SU-DHL-6 (cell line): ENCODE data around the gene RAI2.

Experiments
- H2AFZ ChIP-seq: fragments of 200-600 bp; sonication (generic); 2 replicates; pipeline ENCODE4 v1.6.1; 2014; ENCODE audit warnings: low read depth, mild to moderate bottlenecking, moderate library complexity, mixed read lengths, antibody characterized with exemption, low read length; ENCODE audit not compliant: severe bottlenecking
- H3F3A ChIP-seq: fragments of 200-600 bp; shearing (Covaris generic); 2 replicates; pipeline ENCODE4 v1.6.0; 2016; ENCODE audit warnings: antibody characterized with exemption, mild to moderate bottlenecking; ENCODE audit not compliant: insufficient read depth
- H3K27ac ChIP-seq: fragments of 200-600 bp; sonication (generic); 2 replicates; pipeline ENCODE4 v1.5.1; 2016; ENCODE audit warnings: low read depth, mild to moderate bottlenecking, low read length, moderate library complexity, mixed read lengths
- H3K27me3 ChIP-seq: fragments of 200-600 bp; sonication (generic), shearing (Covaris generic); 2 replicates; pipeline ENCODE4 v1.6.0; 2014; ENCODE audit warnings: mild to moderate bottlenecking, low read length
- H3K36me3 ChIP-seq: fragments of 200-600 bp; sonication (generic); 2 replicates; pipeline ENCODE4 v1.6.1; 2014; ENCODE audit warnings: mild to moderate bottlenecking, low read length, mixed read lengths
- H3K4me2 ChIP-seq: fragments of 300-600, 200-600 bp; shearing (Covaris generic), sonication (generic); 2 replicates; pipeline ENCODE4 v1.6.0; 2014; ENCODE audit warnings: low read length, low read depth, mild to moderate bottlenecking; ENCODE audit not compliant: poor library complexity, severe bottlenecking
- H3K4me3 ChIP-seq: fragments of 200-600 bp; sonication (generic); 2 replicates; pipeline ENCODE4 v1.5.1; 2014; ENCODE audit warnings: antibody characterized with exemption, low read length, mild to moderate bottlenecking, mixed read lengths; ENCODE audit not compliant: insufficient read depth, poor library complexity, severe bottlenecking
- H3K79me2 ChIP-seq: fragments of 200-600 bp; sonication (generic); 2 replicates; pipeline ENCODE4 v1.6.1; 2014; ENCODE audit warnings: mild to moderate bottlenecking, low read length, moderate library complexity; ENCODE audit not compliant: insufficient read depth
- H3K9ac ChIP-seq: fragments of 200-600 bp; sonication (generic); 2 replicates; pipeline ENCODE4 v1.7.0; 2014; ENCODE audit warnings: mild to moderate bottlenecking, low read length
- H3K9me2 ChIP-seq: fragments of 200-600 bp; sonication (generic); replicated peaks from 2 replicates; pipeline ENCODE4 v1.6.1; 2014; ENCODE audit warnings: low read length; ENCODE audit not compliant: insufficient read depth
- H3K9me3 ChIP-seq: fragments of 200-600 bp; sonication (generic); 2 replicates; pipeline ENCODE4 v1.6.1; 2014; ENCODE audit warnings: low read length, mixed read lengths; ENCODE audit not compliant: insufficient read depth
- H4K20me1 ChIP-seq: fragments of 200-600 bp; sonication (generic); 2 replicates; pipeline ENCODE4 v1.6.1; 2014; ENCODE audit warnings: low read depth, mild to moderate bottlenecking, antibody characterized with exemption, low read length, moderate library complexity, mixed read lengths
- CTCF ChIP-seq: fragments of 200-600 bp; sonication (generic); IDR thresholded peaks from one replicate; pipeline ENCODE4 v1.5.1; 2017; ENCODE audit warnings: antibody characterized with exemption, mild to moderate bottlenecking, low read length, moderate library complexity; ENCODE audit not compliant: insufficient read depth, poor library complexity, severe bottlenecking
- EZH2phosphoT487 ChIP-seq: fragments of 200-600 bp; sonication (generic), shearing (Covaris generic); conservative IDR thresholded peaks from 2 replicates; pipeline ENCODE4 v1.6.1; 2018; ENCODE audit warnings: mild to moderate bottlenecking, antibody characterized with exemption, low read length, moderate library complexity, mixed read lengths

The RAI2 gene

GRCh38 chrX:17878028-17878670, 17.1 kb upstream of the RAI2 start:
- no peak overlapping the region for H3K4me2 ChIP-seq
- TF ChIP-seq CTCF (no peak), EZH2phosphoT487 (no peak)
- H3K9me2 ChIP-seq = no peaks in the 10 kb centered on the region
- H3F3A ChIP-seq = no peaks in the 10 kb centered on the region
- H4K20me1 ChIP-seq = no peaks in the 10 kb centered on the region
- H3K27ac ChIP-seq = no peak overlapping the region
- no peak overlapping the region for H2AFZ ChIP-seq
- no peaks in the 10 kb centered on the region for H3K79me2 ChIP-seq
- no peak overlapping the region for H3K9ac ChIP-seq
- no peak overlapping the region for H3K4me3 ChIP-seq
- no peaks in the 10 kb centered on the region for H3K27me3 ChIP-seq
- H3K9me3 ChIP-seq = no peaks in the 10 kb centered on the region
- H3K36me3 ChIP-seq = no peaks in the 10 kb centered on the region

DNA sequence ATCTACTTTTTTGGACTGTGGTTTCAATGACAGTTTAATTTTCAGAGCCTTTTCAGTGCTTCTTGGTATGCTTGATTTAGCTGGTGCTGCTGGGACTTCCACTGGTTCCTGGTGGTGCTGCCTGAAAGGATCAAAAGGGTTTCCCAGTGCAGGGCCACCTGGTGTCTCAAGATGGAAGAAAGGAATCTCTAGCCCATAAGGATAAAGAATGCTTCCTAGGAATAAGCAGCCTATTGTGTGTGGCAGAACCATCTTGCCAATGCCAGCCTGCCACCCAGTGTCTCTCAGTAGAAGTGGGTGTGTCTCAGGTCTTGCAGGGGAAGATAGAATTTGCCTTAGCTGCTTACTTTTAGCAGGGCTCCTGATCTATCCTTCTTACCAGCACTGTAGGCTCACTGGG, 15.0 kb upstream of the RAI2 start:
- Histone ChIP-seq H3K9ac (no peak overlapping the region), H3K36me3 (no peaks in the 10 kb centered on the region), H3K79me2 (no peaks in the 10 kb centered on the region), H2AFZ (no peak overlapping the region), H3K4me2 (no peak overlapping the region), H3K9me2 (no peaks in the 10 kb centered on the region), H3K27ac (no peak overlapping the region), H3F3A (no peaks in the 10 kb centered on the region), H3K9me3 (no peaks in the 10 kb centered on the region), H3K4me3 (no peak overlapping the region), H3K27me3 (no peaks in the 10 kb centered on the region), H4K20me1 (no peaks in the 10 kb centered on the region)
- TF ChIP-seq CTCF (no peak), EZH2phosphoT487 (no peak)

GRCh38 chrX:17869580-17869979, 8.5 kb upstream of the RAI2 start:
- no peak overlapping the region for H3K9ac ChIP-seq
- H3K4me3 ChIP-seq = no peak overlapping the region
- no peak for TF ChIP-seq CTCF
- TF ChIP-seq EZH2phosphoT487 = no peak
- no peaks in the 10 kb centered on the region for H3K79me2 ChIP-seq
- no peaks in the 10 kb centered on the region for H3K27me3 ChIP-seq
- no peaks in the 10 kb centered on the region for H3K9me3 ChIP-seq
- H4K20me1 ChIP-seq = no peaks in the 10 kb centered on the region
- no peaks in the 10 kb centered on the region for H3K9me2 ChIP-seq
- H3K27ac ChIP-seq = no peak overlapping the region
- H2AFZ ChIP-seq = no peak overlapping the region
- no peaks in the 10 kb centered on the region for H3F3A ChIP-seq
- no peak overlapping the region for H3K4me2 ChIP-seq
- no peaks in the 10 kb centered on the region for H3K36me3 ChIP-seq
